Type B pancreatic cell (in vitro differentiated cells): ENCODE data around the gene PRDM5. TPM values are rescaled to one million over a fixed set of nuclear protein-coding genes. Genes with fewer than 3 reads are reported as not detected.
A peak's percentile ranks its signal among the peaks of the same experiment; 100 is the strongest.

ENCODE experiments used
- DNase-seq: peaks from one replicate; pipeline ENCODE4 v3.0.0; 2021; ENCODE audit warnings: mixed read lengths; ENCODE audit not compliant: unreplicated experiment; ENCODE audit errors: extremely low spot score
- H3K27ac Mint-ChIP-seq: 2 replicates; pipeline ENCODE4 v1.8.0; 2021; ENCODE audit warnings: mild to moderate bottlenecking, mixed read lengths
- H3K27me3 Mint-ChIP-seq: 2 replicates; pipeline ENCODE4 v1.8.0; 2021; ENCODE audit warnings: mixed read lengths
- H3K36me3 Mint-ChIP-seq: 2 replicates; pipeline ENCODE4 v1.8.0; 2021; ENCODE audit warnings: mixed read lengths
- H3K4me1 Mint-ChIP-seq: one replicate; pipeline ENCODE4 v1.8.0; 2021; ENCODE audit warnings: mixed read lengths; ENCODE audit not compliant: unreplicated experiment
- H3K4me3 Mint-ChIP-seq: 2 replicates; pipeline ENCODE4 v1.8.0; 2021; ENCODE audit warnings: mild to moderate bottlenecking, mixed read lengths
- H3K9me3 Mint-ChIP-seq: 2 replicates; pipeline ENCODE4 v1.8.0; 2021; ENCODE audit warnings: mixed read lengths
- total RNA-seq: library from RNA; stranded (reverse); gene quantifications from 2 replicates; pipeline ENCODE4 v1.2.1, GENCODE V29; 2021; ENCODE audit warnings: low replicate concordance
- TF ChIP-seq, protein P1 (sequence below): fragments of 200-600 bp; sonication (generic); conservative IDR thresholded peaks from 2 replicates; pipeline ENCODE4 v1.5.0; 2021; ENCODE audit warnings: antibody characterized with exemption, mild to moderate bottlenecking

The PRDM5 gene
- total RNA-seq, 1 donor from 2014 or later, result 15.7 TPM

DNA sequence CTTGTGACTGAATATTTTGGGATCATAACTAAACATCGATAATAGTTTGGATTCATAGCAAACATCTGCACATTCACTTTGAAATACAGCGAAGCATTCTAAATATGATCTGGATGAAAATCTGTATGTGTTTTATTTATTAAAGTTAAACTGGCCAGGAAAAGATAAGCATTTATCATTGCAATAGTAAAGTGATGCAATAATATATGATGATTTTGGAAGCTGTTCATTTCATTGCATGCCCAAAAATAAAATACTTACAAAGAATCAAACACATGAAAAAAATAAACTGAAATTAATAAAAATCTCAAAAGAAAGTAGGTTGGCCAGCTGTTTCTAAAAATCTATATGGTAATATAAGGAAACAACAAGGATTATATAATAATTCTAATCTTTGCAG lies 1.9 kb downstream of the PRDM5 start:
- H3K27me3 Mint-ChIP-seq, result no peaks in the 10 kb centered on the region
- DNase-seq, result no peak
- no peaks in the 10 kb centered on the region for H3K36me3 Mint-ChIP-seq
- peaks cover 25% of the 10 kb centered on the region for H3K4me1 Mint-ChIP-seq
- TF ChIP-seq, protein P1, sequence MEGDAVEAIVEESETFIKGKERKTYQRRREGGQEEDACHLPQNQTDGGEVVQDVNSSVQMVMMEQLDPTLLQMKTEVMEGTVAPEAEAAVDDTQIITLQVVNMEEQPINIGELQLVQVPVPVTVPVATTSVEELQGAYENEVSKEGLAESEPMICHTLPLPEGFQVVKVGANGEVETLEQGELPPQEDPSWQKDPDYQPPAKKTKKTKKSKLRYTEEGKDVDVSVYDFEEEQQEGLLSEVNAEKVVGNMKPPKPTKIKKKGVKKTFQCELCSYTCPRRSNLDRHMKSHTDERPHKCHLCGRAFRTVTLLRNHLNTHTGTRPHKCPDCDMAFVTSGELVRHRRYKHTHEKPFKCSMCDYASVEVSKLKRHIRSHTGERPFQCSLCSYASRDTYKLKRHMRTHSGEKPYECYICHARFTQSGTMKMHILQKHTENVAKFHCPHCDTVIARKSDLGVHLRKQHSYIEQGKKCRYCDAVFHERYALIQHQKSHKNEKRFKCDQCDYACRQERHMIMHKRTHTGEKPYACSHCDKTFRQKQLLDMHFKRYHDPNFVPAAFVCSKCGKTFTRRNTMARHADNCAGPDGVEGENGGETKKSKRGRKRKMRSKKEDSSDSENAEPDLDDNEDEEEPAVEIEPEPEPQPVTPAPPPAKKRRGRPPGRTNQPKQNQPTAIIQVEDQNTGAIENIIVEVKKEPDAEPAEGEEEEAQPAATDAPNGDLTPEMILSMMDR, result no peak
- H3K4me3 Mint-ChIP-seq, result peak overlapping the region; percentile 38
- no peak overlapping the region for H3K27ac Mint-ChIP-seq
- H3K9me3 Mint-ChIP-seq, result peaks cover under 1% of the 10 kb centered on the region

DNA sequence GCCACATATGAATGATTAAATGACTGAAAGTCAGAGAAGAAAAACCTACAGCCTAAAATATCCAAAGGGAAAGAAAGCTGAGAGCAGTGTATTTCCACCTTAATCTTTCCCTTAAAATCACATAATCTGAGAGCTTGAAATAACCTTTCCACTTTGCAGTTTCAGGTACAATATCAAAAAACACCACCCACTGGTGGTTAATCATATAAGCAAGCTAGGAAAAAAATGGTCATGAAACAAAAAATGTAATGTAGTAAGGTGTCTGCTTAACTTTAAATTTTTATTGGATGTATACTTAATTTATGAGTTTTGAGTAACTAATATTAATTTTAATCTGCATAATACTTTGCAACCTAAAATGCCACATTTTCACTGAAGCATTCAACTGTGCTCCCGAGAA lies 3.2 kb downstream of the PRDM5 start:
- no peaks in the 10 kb centered on the region for H3K9me3 Mint-ChIP-seq
- no peak overlapping the region for H3K4me3 Mint-ChIP-seq
- no peaks in the 10 kb centered on the region for H3K27me3 Mint-ChIP-seq

GRCh38 chr4:120918788-120919187 lies 3.7 kb downstream of the PRDM5 start:
- Mint-ChIP-seq H3K4me3 (no peak overlapping the region), H3K36me3 (no peaks in the 10 kb centered on the region), H3K27me3 (no peaks in the 10 kb centered on the region), H3K4me1 (peaks cover 27% of the 10 kb centered on the region), H3K27ac (no peak overlapping the region), H3K9me3 (no peaks in the 10 kb centered on the region)
- TF ChIP-seq, protein P1, result no peak
- DNase-seq, result no peak

More for the DNA sequence above, 3.2 kb downstream of the PRDM5 start:
- no peak for DNase-seq
- no peak overlapping the region for H3K27ac Mint-ChIP-seq
- TF ChIP-seq, protein P1, result peak; percentile 57
- peaks cover 27% of the 10 kb centered on the region for H3K4me1 Mint-ChIP-seq
- no peaks in the 10 kb centered on the region for H3K36me3 Mint-ChIP-seq

- no peak overlapping the region for H3K27ac Mint-ChIP-seq
- no peaks in the 10 kb centered on the region for H3K9me3 Mint-ChIP-seq
- peaks cover 27% of the 10 kb centered on the region for H3K4me1 Mint-ChIP-seq
- DNase-seq, result no peak
- H3K27me3 Mint-ChIP-seq, result no peaks in the 10 kb centered on the region
- H3K36me3 Mint-ChIP-seq, result no peaks in the 10 kb centered on the region
- TF ChIP-seq, protein P1, result no peak
- H3K4me3 Mint-ChIP-seq, result no peak overlapping the region
Measured at GRCh38 chr4:120918092-120918491, 4.4 kb downstream of the PRDM5 start.

DNA sequence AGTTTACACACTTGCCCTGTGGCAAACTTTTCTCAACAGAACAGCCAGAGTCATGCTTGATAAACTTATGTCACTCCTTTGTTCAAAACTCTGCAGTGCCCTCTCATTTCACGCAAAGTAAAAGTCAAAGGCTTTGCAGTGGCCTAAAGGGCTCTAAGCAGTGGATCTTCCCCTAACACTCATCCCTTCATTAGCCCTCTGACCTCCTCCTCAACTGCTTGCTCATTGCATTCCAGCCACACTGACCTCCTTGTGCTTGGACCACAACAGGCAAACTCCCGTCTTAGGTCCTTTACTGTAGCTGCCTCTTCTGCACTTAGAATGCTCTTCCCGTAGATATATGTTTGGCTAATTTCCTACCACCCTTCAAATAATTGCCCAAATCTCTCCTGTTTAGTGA lies 5.6 kb downstream of the PRDM5 start:
- Mint-ChIP-seq H3K4me3 (no peak overlapping the region), H3K9me3 (no peaks in the 10 kb centered on the region), H3K36me3 (no peaks in the 10 kb centered on the region), H3K27me3 (no peaks in the 10 kb centered on the region), H3K27ac (no peak overlapping the region), H3K4me1 (peaks cover 30% of the 10 kb centered on the region)
- no peak for DNase-seq
- TF ChIP-seq, protein P1, result no peak

- no peaks in the 10 kb centered on the region for H3K9me3 Mint-ChIP-seq
- H3K36me3 Mint-ChIP-seq, result no peaks in the 10 kb centered on the region
- H3K27me3 Mint-ChIP-seq, result no peaks in the 10 kb centered on the region
- DNase-seq, result no peak
- H3K4me1 Mint-ChIP-seq, result peaks cover 21% of the 10 kb centered on the region
- TF ChIP-seq, protein P1, result no peak
- H3K27ac Mint-ChIP-seq, result no peak overlapping the region
- H3K4me3 Mint-ChIP-seq, result no peak overlapping the region
Measured at GRCh38 chr4:120915336-120915735, 7.2 kb downstream of the PRDM5 start.
